Measurements from ENCODE around the gene DTX1. TPM values are rescaled to one million over a fixed set of nuclear protein-coding genes. Genes with fewer than 3 reads are reported as not detected.

DTX1 gene
- total and polyA plus RNA-seq, 4 donors = 0.15 to 4.8 (median 2.3) TPM

Other genes with a start within 250 kb of the DTX1 start
- gene OAS1, start 149.8 kb upstream of the DTX1 start, total RNA-seq = 10 to 100 TPM; 20.9 to 25.0 TPM
- 10 to 100 TPM in 1 of 2 donors, 1 to 10 TPM in 1; 3.8 to 26.0 TPM for gene OAS1, start 149.8 kb upstream of the DTX1 start, polyA plus RNA-seq
- 10 to 100 TPM; 16.7 to 19.1 TPM for gene OAS3, start 118.3 kb upstream of the DTX1 start, total RNA-seq
- 1 to 10 TPM; 2.6 to 4.8 TPM for gene OAS3, start 118.3 kb upstream of the DTX1 start, polyA plus RNA-seq
- 10 to 100 TPM; 12.6 to 18.6 TPM for gene OAS2, start 78.2 kb upstream of the DTX1 start, total RNA-seq
- 1 to 10 TPM; 4.8 to 8.1 TPM for gene OAS2, start 78.2 kb upstream of the DTX1 start, polyA plus RNA-seq
- not detected for gene RASAL1, start 79.0 kb downstream of the DTX1 start, total RNA-seq
- gene RASAL1, start 79.0 kb downstream of the DTX1 start, polyA plus RNA-seq = not detected
- not detected for gene CFAP73, start 93.0 kb downstream of the DTX1 start, total RNA-seq
- gene CFAP73, start 93.0 kb downstream of the DTX1 start, polyA plus RNA-seq = under 1 TPM in 1 of 2 donors, not detected in 1; 0.10 TPM
- 10 to 100 TPM; 47.2 to 48.6 TPM for gene DDX54, start 128.7 kb downstream of the DTX1 start, total RNA-seq
- 10 to 100 TPM; 12.6 to 70.8 TPM for gene DDX54, start 128.7 kb downstream of the DTX1 start, polyA plus RNA-seq
- gene RITA1, start 129.0 kb downstream of the DTX1 start, total RNA-seq = 10 to 100 TPM in 1 of 2 donors, 1 to 10 TPM in 1; 6.1 to 10.0 TPM
- 10 to 100 TPM; 10.8 to 11.5 TPM for gene RITA1, start 129.0 kb downstream of the DTX1 start, polyA plus RNA-seq
- 100 to 1,000 TPM in 1 of 2 donors, 10 to 100 TPM in 1; 65.9 to 128 TPM for gene TPCN1, start 164.7 kb downstream of the DTX1 start, total RNA-seq
- gene TPCN1, start 164.7 kb downstream of the DTX1 start, polyA plus RNA-seq = 100 to 1,000 TPM in 1 of 2 donors, 10 to 100 TPM in 1; 21.4 to 108 TPM